Uterus (tissue), 2 donors: ENCODE data around the gene DMD.

Source experiments
- CTCF ChIP-seq, 4 experiments: fragments of 200-600 bp in 2 of 4; fragments of 450-650 bp in 2 of 4; sonication (generic) in 2 of 4; IDR thresholded peaks; one replicate each; pipeline ENCODE4 v1.5.1; 2016 to 2019; ENCODE audit warnings: antibody characterized with exemption in 4 of 4, mild to moderate bottlenecking in 2 of 4, moderate library complexity in 1 of 4
- POLR2A ChIP-seq, 2 donors: fragments of 450-650 bp; IDR thresholded peaks; one replicate each; pipeline ENCODE4 v1.6.1; 2016; ENCODE audit warnings: antibody characterized with exemption in 2 of 2, mild to moderate bottlenecking in 1 of 2, moderate library complexity in 1 of 2

GRCh38 chrX:31166416-31166815 is 2044.9 kb downstream of the DMD start:
- TF ChIP-seq POLR2A (IDR thresholded peaks at IDR 0.05) = no peak
- no peak for TF ChIP-seq CTCF (IDR thresholded peaks at IDR 0.05)
